ENCODE measurements around the gene MUC5AC. TPM values are rescaled to one million over a fixed set of nuclear protein-coding genes. Genes with fewer than 3 reads are reported as not detected.
"Not testable (repeated sequence)": the region's sequence is repeated elsewhere in the genome, so short reads cannot be mapped to it uniquely, and the experiment has no call there.

MUC5AC gene
- total RNA-seq, 3 donors from 2014 or later: 0.03 to 0.63 TPM; not detected in 1

- no peaks in the 10 kb centered on the region for H3K4me1 ChIP-seq (ENCODE audit: low read depth)
- no peak for TF ChIP-seq CTCF (IDR thresholded peaks at IDR 0.05)
- ATAC-seq (no peak), DNase-seq (peak in 1 of 3 donors; percentile 16)
- H3K4me3 ChIP-seq: no peak overlapping the region
- intact Hi-C loops (cut with DNase I, micrococcal nuclease): no loop called here
- no peaks in the 10 kb centered on the region for H3K9me3 ChIP-seq
- H3K36me3 ChIP-seq (ENCODE audit: low read depth): no peaks in the 10 kb centered on the region
These were observed 3.8 kb downstream of the MUC5AC start for GRCh38 chr11:1161410-1162137.

DNA sequence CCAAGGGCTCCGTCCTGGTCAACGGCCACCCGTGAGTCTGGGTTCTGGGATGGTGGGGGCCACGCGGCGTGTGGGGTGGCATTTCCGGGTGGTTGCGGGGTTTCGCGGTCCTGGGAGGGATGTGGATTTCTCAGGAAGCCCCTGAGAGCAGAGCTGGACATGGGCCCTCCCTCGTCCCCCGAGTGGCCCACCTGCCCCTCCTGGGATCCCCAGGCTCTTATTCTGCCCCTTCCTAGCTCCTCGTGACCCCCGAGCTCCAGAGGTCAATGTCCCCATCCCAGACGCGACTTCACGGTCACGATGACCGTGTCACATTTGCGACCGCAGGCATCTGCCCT is 4.4 kb downstream of the MUC5AC start:
- no peaks in the 10 kb centered on the region for H3K4me1 ChIP-seq (ENCODE audit: low read depth)
- DNase-seq (peak in 1 of 3 donors; percentile 10), ATAC-seq (no peak)
- no peaks in the 10 kb centered on the region for H3K9me3 ChIP-seq
- H3K36me3 ChIP-seq (ENCODE audit: low read depth): no peaks in the 10 kb centered on the region
- intact Hi-C loops (cut with DNase I, micrococcal nuclease): no loop called here
- H3K4me3 ChIP-seq: no peak overlapping the region
- no peak for TF ChIP-seq CTCF (IDR thresholded peaks at IDR 0.05)

DNA sequence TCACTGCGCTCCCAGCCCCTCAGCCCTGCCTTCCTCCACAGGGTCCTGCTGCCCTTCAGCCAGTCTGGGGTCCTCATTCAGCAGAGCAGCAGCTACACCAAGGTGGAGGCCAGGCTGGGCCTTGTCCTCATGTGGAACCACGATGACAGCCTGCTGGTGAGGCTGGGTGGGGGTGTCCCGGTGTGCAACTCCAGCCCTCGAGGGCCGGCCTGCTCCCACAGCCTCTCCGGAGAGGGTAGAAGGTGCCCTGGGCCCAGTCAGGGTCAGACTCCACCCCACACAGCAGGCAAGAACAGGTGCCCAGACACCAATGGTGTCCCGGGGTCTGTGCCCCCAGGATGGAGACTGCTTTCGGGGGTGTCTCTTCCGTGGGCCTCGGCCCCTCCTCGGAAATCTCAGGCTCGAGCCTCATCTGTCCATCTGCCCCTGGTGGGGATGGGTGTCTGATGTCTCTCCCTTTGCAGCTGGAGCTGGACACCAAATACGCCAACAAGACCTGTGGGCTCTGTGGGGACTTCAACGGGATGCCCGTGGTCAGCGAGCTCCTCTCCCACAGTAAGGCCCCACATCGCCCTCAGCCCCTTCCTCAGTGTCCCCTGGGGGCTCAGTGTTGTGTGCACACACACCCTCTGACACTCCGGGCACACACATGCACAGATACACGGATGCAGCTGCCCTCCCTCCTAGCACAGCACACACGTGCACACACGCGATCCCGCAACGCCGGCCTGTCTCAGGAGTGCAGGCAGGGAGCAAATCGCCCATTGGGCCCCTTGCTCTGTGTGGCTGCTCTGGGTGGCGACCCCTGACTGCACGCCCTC is 4.9 kb downstream of the MUC5AC start:
- no peak for TF ChIP-seq CTCF (IDR thresholded peaks at IDR 0.05)
- H3K4me3 ChIP-seq: no peak overlapping the region
- intact Hi-C loops (cut with DNase I, micrococcal nuclease): no loop called here
- no peaks in the 10 kb centered on the region for H3K9me3 ChIP-seq
- no peaks in the 10 kb centered on the region for H3K36me3 ChIP-seq (ENCODE audit: low read depth)
- H3K4me1 ChIP-seq (ENCODE audit: low read depth): no peaks in the 10 kb centered on the region
- DNase-seq (peak in 2 of 3 donors; percentile 17 to 36), ATAC-seq (no peak)

- intact Hi-C loops (cut with DNase I, micrococcal nuclease): no loop called here
- ATAC-seq: no peak
- no peak overlapping the region for H3K4me3 ChIP-seq
- no peaks in the 10 kb centered on the region for H3K9me3 ChIP-seq
- no peaks in the 10 kb centered on the region for H3K4me1 ChIP-seq (ENCODE audit: low read depth)
- no peak for TF ChIP-seq CTCF (IDR thresholded peaks at IDR 0.05)
- H3K36me3 ChIP-seq (ENCODE audit: low read depth): no peaks in the 10 kb centered on the region
- peak in 2 of 3 donors; percentile 17 to 32 for DNase-seq
These were observed 5.7 kb downstream of the MUC5AC start for GRCh38 chr11:1163321-1163910.

DNA sequence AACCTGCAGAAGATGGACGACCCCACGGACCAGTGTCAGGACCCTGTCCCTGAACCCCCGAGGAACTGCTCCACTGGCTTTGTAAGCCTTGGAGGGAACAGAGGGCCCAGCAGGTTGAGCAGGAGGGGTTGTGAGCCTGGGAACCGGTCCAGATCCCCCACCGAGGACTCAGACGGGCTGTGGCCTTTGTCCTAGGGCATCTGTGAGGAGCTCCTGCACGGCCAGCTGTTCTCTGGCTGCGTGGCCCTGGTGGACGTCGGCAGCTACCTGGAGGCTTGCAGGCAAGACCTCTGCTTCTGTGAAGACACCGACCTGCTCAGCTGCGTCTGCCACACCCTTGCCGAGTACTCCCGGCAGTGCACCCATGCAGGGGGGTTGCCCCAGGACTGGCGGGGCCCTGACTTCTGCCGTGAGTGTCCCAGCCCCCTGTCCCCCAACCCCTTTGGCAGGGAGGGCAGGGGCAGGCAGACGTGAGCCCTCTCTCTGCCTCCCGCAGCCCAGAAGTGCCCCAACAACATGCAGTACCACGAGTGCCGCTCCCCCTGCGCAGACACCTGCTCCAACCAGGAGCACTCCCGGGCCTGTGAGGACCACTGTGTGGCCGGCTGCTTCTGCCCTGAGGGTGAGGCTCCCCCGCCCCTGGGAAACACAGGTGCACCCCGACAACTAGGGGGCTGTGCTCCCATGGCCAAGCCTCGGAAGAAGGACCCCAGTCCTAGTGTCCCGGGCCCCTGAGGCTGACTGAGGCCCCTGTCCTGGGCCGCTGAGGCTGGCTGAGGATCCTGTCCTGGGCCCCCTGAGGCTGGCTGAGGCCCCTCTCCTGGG is 6.4 kb downstream of the MUC5AC start:
- no peaks in the 10 kb centered on the region for H3K36me3 ChIP-seq (ENCODE audit: low read depth)
- TF ChIP-seq CTCF (IDR thresholded peaks at IDR 0.05): no peak
- DNase-seq (peak in 2 of 3 donors; percentile 17 to 37), ATAC-seq (peak; percentile 13)
- H3K4me1 ChIP-seq (ENCODE audit: low read depth): no peaks in the 10 kb centered on the region
- intact Hi-C loops (cut with DNase I, micrococcal nuclease): no loop called here
- H3K9me3 ChIP-seq: no peaks in the 10 kb centered on the region
- H3K4me3 ChIP-seq: no peak overlapping the region

DNA sequence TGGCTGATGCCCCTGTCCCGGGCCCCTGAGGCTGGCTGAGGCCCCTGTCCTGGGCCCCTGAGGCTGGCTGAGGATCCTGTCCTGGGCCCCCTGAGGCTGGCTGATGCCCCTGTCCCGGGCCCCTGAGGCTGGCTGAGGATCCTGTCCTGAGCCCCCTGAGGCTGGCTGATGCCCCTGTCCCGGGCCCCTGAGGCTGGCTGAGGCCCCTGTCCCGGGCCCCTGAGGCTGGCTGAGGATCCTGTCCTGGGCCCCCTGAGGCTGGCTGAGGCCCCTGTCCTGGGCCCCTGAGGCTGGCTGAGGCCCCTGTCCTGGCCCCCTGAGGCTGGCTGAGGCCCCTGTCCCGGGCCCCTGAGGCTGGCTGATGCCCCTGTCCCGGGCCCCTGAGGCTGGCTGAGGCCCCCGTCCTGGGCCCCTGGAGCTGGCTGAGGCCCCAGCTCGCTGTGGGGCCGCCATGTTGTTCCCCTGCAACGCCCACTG is 7.1 kb downstream of the MUC5AC start:
- ATAC-seq; H3K4me1 ChIP-seq (ENCODE audit: low read depth); H3K9me3 ChIP-seq; intact Hi-C loops (cut with DNase I, micrococcal nuclease); H3K4me3 ChIP-seq; H3K36me3 ChIP-seq (ENCODE audit: low read depth): not testable (repeated sequence)
- peak in 1 of 3 donors; percentile 19 for DNase-seq

All from mucosa of descending colon (tissue), 3 donors.